ENCODE data around the gene LYPD1. TPM values are rescaled to one million over a fixed set of nuclear protein-coding genes. Genes with fewer than 3 reads are reported as not detected.
"Not testable (repeated sequence)": the region's sequence is repeated elsewhere in the genome, so short reads cannot be mapped to it uniquely, and the experiment has no call there.

The LYPD1 gene, protein sequence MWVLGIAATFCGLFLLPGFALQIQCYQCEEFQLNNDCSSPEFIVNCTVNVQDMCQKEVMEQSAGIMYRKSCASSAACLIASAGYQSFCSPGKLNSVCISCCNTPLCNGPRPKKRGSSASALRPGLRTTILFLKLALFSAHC
- not detected for total RNA-seq

GRCh38 chr2:132669908-132670495 is at the start of gene LYPD1:
Gene LYPD1, minus strand, starts transcription at chr2:132670205. Its CDS starts 273 bp downstream, at chr2:132669932.
- no peaks in the 10 kb centered on the region for H3K9me3 ChIP-seq (ENCODE audit: low read depth, low read length)
- peaks cover 55% of the 10 kb centered on the region for H3K27me3 ChIP-seq (ENCODE audit: insufficient read depth, low read length)
- no peak within 1 kb of the TSS for H3K4me3 ChIP-seq (ENCODE audit: low read length)
- no peaks in the 10 kb centered on the region for H3K4me1 ChIP-seq (ENCODE audit: insufficient read depth, low read length)

DNA sequence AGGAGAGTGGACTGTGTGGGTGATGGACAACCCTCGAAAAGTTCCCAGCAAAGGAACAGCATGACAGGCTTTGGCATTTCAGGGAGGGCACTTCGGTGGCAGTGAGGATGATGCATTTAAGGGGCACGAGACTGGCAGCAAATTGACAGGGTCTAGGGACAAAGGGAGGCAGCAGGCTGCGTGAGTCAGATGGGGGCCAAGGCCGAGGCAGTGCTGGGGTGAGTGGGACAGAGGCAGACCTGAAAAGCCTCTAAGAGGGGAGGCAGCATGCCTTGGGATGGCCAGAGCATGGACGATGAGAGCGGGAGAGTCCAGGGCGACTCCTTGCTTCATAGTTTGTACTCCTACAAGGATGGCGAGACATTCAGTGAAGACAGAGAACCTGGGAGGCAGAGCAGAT is 49.5 kb upstream of the LYPD1 start:
- no peaks in the 10 kb centered on the region for H3K27me3 ChIP-seq (ENCODE audit: insufficient read depth, low read length)
- H3K4me1 ChIP-seq (ENCODE audit: insufficient read depth, low read length), result no peaks in the 10 kb centered on the region
- no peaks in the 10 kb centered on the region for H3K9me3 ChIP-seq (ENCODE audit: low read depth, low read length)
- no peak overlapping the region for H3K4me3 ChIP-seq (ENCODE audit: low read length)

- no peaks in the 10 kb centered on the region for H3K9me3 ChIP-seq (ENCODE audit: low read depth, low read length)
- no peak overlapping the region for H3K4me3 ChIP-seq (ENCODE audit: low read length)
- H3K27me3 ChIP-seq (ENCODE audit: insufficient read depth, low read length), result no peaks in the 10 kb centered on the region
- H3K4me1 ChIP-seq (ENCODE audit: insufficient read depth, low read length), result no peaks in the 10 kb centered on the region
Measured at GRCh38 chr2:132716954-132717353, 46.9 kb upstream of the LYPD1 start.

DNA sequence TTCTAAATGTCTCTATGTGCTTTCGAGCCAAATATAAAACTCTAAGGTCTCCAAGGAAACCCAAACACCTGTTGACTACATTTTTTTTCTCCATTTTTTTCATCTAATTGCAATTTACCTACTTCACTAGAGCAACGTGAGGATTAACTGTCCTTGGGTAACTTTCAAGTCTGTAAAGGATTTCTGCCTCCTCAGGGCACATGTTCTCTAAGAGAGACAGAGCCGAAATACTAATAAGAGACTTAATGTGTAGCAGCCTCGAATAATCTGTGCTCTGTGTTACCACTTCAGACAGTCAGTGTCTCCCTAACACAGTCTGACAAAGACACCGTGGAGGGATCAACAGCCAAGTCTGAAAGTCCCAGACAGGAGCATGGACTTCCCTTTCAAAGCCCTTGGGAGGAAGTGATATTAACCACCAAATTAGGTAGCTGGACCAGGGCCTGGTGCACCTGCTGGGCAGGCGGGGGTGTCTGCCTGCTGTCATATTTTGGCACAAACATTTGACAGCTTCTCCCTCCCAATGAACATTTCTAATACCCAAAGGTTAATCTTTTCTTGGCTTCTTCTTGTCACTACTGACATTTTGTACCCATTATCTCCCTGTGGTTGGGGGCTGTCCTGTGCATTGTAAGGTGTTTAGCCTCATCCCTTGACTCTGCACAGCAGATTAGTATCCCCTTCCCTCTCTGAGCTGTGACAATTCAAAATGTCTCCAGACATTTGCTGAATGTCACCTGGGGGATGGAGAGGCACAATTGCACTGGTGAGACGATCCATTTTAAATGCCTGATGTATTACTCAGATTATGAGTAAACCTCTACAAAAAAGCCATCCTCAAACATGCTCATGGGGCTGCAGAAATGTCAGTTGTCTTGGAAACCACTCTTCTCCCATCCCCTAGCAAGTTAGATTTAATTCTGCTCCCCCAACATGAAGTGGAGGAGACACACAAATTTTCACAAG is 45.7 kb upstream of the LYPD1 start:
- Histone ChIP-seq H3K4me3 (ENCODE audit: low read length) (no peak overlapping the region), H3K9me3 (ENCODE audit: low read depth, low read length) (no peaks in the 10 kb centered on the region), H3K4me1 (ENCODE audit: insufficient read depth, low read length) (no peaks in the 10 kb centered on the region), H3K27me3 (ENCODE audit: insufficient read depth, low read length) (no peaks in the 10 kb centered on the region)

DNA sequence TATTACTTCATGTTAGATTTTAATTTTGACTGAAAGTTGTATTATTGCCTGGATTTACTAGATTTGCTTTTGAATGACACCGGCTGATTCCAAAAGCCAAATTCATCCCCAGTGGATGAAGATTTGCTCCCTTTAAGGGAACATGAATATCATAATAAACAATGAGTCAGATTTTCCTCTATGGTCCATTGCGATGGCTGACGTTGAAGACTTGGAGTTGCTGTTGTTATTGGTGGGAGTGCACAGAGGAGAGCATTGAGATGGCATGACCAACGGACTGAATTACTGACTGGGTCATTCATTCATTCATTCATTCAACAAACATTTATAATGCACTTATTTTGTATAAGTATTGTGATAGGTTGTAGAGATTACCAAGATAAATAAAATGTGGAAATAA is 33.4 kb upstream of the LYPD1 start:
- H3K4me1 ChIP-seq (ENCODE audit: insufficient read depth, low read length), result no peaks in the 10 kb centered on the region
- H3K9me3 ChIP-seq (ENCODE audit: low read depth, low read length), result no peaks in the 10 kb centered on the region
- no peak overlapping the region for H3K4me3 ChIP-seq (ENCODE audit: low read length)
- no peaks in the 10 kb centered on the region for H3K27me3 ChIP-seq (ENCODE audit: insufficient read depth, low read length)

DNA sequence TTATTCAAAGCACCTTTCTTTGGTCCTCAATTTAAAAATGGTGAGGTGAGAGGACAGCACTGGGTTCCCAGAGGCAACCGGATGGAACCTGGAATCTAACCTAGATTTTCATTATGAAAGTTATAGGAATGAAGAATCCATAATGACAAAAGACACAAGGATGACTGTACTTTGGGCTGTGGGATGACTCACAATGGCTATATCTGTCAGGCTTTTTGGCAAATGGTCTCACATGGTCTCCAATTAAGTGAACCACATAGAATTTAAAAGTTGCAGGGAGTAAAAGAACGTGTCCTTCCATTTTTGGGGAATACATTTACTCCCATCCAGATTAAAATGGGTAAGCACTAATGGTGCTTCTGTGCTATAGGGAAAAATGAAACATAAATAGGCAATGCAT is 31.8 kb upstream of the LYPD1 start:
- Histone ChIP-seq H3K27me3 (ENCODE audit: insufficient read depth, low read length) (no peaks in the 10 kb centered on the region), H3K4me1 (ENCODE audit: insufficient read depth, low read length) (no peaks in the 10 kb centered on the region), H3K4me3 (ENCODE audit: low read length) (no peak overlapping the region), H3K9me3 (ENCODE audit: low read depth, low read length) (no peaks in the 10 kb centered on the region)

- not testable (repeated sequence) for H3K4me1 ChIP-seq (ENCODE audit: insufficient read depth, low read length); H3K27me3 ChIP-seq (ENCODE audit: insufficient read depth, low read length); H3K9me3 ChIP-seq (ENCODE audit: low read depth, low read length); H3K4me3 ChIP-seq (ENCODE audit: low read length)
Measured at GRCh38 chr2:132699802-132700201, 29.8 kb upstream of the LYPD1 start.

GRCh38 chr2:132698347-132698746 is 28.3 kb upstream of the LYPD1 start:
- not testable (repeated sequence) for H3K4me1 ChIP-seq (ENCODE audit: insufficient read depth, low read length); H3K9me3 ChIP-seq (ENCODE audit: low read depth, low read length); H3K27me3 ChIP-seq (ENCODE audit: insufficient read depth, low read length); H3K4me3 ChIP-seq (ENCODE audit: low read length)

GRCh38 chr2:132697556-132698205 is 27.7 kb upstream of the LYPD1 start:
- Histone ChIP-seq H3K9me3 (ENCODE audit: low read depth, low read length) (no peaks in the 10 kb centered on the region), H3K4me1 (ENCODE audit: insufficient read depth, low read length) (no peaks in the 10 kb centered on the region), H3K27me3 (ENCODE audit: insufficient read depth, low read length) (no peaks in the 10 kb centered on the region), H3K4me3 (ENCODE audit: low read length) (no peak overlapping the region)

DNA sequence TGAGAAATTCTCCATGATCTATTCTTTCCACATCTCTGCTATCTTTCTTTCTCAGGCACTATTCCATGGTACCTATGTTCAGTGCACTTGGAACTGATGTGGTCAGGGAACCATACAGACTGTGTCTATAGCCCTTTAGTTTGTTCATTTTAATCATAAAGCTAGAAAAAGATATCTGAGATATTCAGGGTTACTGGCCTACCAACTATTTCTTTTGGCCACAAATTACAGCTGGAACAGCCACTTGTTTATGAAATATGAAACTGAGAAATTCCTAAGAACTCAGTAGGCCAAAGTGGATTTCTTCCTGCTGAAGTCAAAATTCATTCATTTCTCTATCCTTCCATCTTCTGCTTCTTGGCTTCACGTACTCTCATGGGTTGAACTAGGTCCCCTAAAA is 22.8 kb upstream of the LYPD1 start:
- Histone ChIP-seq H3K9me3 (ENCODE audit: low read depth, low read length) (no peaks in the 10 kb centered on the region), H3K4me3 (ENCODE audit: low read length) (no peak overlapping the region), H3K27me3 (ENCODE audit: insufficient read depth, low read length) (no peaks in the 10 kb centered on the region), H3K4me1 (ENCODE audit: insufficient read depth, low read length) (no peaks in the 10 kb centered on the region)

GRCh38 chr2:132691556-132691955 is 21.6 kb upstream of the LYPD1 start:
- Histone ChIP-seq H3K9me3 (ENCODE audit: low read depth, low read length) (no peaks in the 10 kb centered on the region), H3K4me1 (ENCODE audit: insufficient read depth, low read length) (no peaks in the 10 kb centered on the region), H3K4me3 (ENCODE audit: low read length) (no peak overlapping the region)

DNA sequence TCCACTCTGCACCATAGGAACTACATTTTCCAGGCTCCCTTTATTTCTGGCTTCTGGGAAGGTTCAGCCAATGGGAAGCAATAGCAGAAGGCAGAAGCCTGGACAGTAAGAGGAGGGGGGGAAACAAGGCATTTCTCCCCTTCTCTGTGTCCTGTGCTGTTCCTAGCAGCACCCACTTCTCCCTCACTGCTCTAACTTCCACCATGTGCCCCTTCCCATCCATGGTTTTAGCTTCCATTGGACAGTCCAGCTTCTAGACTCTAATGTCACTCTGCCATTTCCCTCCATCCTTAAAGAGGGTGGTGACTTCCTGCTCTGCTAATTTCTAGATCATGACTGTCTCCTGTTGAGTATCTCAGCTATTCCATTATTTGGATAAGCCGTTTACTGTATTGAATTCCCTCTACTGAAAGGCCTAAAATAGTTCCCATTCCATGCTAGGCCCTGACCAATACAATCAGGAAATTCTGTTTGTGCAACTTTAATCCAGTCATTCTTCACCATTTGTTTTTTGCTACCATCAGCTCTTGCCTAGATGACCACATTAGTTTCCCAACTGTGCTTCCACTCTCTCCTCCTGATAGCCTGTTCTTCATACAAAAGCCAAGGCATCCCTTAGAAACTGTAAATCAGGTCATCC is 20.8 kb upstream of the LYPD1 start:
- Histone ChIP-seq H3K4me3 (ENCODE audit: low read length) (no peak overlapping the region), H3K4me1 (ENCODE audit: insufficient read depth, low read length) (no peaks in the 10 kb centered on the region), H3K9me3 (ENCODE audit: low read depth, low read length) (no peaks in the 10 kb centered on the region), H3K27me3 (ENCODE audit: insufficient read depth, low read length) (no peaks in the 10 kb centered on the region)

More at GRCh38 chr2:132691556-132691955, 21.6 kb upstream of the LYPD1 start:
- H3K27me3 ChIP-seq (ENCODE audit: insufficient read depth, low read length), result no peaks in the 10 kb centered on the region

GRCh38 chr2:132681766-132682165 is 11.8 kb upstream of the LYPD1 start:
- H3K9me3 ChIP-seq (ENCODE audit: low read depth, low read length), result no peaks in the 10 kb centered on the region
- H3K4me3 ChIP-seq (ENCODE audit: low read length), result no peak overlapping the region
- no peaks in the 10 kb centered on the region for H3K4me1 ChIP-seq (ENCODE audit: insufficient read depth, low read length)
- no peaks in the 10 kb centered on the region for H3K27me3 ChIP-seq (ENCODE audit: insufficient read depth, low read length)

GRCh38 chr2:132680544-132680943 is 10.5 kb upstream of the LYPD1 start:
- Histone ChIP-seq H3K9me3 (ENCODE audit: low read depth, low read length) (no peaks in the 10 kb centered on the region), H3K4me1 (ENCODE audit: insufficient read depth, low read length) (no peaks in the 10 kb centered on the region), H3K4me3 (ENCODE audit: low read length) (no peak overlapping the region), H3K27me3 (ENCODE audit: insufficient read depth, low read length) (no peaks in the 10 kb centered on the region)

GRCh38 chr2:132678483-132678882 is 8.5 kb upstream of the LYPD1 start:
- no peaks in the 10 kb centered on the region for H3K4me1 ChIP-seq (ENCODE audit: insufficient read depth, low read length)
- peaks cover 3% of the 10 kb centered on the region for H3K27me3 ChIP-seq (ENCODE audit: insufficient read depth, low read length)
- H3K4me3 ChIP-seq (ENCODE audit: low read length), result no peak overlapping the region
- H3K9me3 ChIP-seq (ENCODE audit: low read depth, low read length), result no peaks in the 10 kb centered on the region

All from mononuclear cell (primary cell).